T-helper 2 cell treated with Interferon-gamma antibody and Interleukin-4, amounts not matched to agents 100 ng/mL and 5 ng/mL, for 36 hours (primary cell): ENCODE measurements around the gene KANSL1. TPM values are rescaled to one million over a fixed set of nuclear protein-coding genes. Genes with fewer than 3 reads are reported as not detected.
"Not testable (repeated sequence)": the region's sequence is repeated elsewhere in the genome, so short reads cannot be mapped to it uniquely, and the experiment has no call there.

Experiments
- intact Hi-C: fragments of 100-400 bp; cut with micrococcal nuclease; formaldehyde crosslinking; loops from one replicate; pipeline ENCODE4 v1.15.1; 2023
- total RNA-seq: library from RNA; stranded (reverse); gene quantifications from 2 replicates; pipeline ENCODE4 v1.2.3, GENCODE V29; 2022

The KANSL1 gene
- total RNA-seq, 1 donor from 2014 or later: 115 TPM

- intact Hi-C loops: no loop called here
Measured at GRCh38 chr17:46117850-46118696, 75.2 kb downstream of the KANSL1 start.

- intact Hi-C loops: no loop called here
Measured at GRCh38 chr17:46117117-46117516, 76.1 kb downstream of the KANSL1 start.

GRCh38 chr17:46115699-46116098, 77.5 kb downstream of the KANSL1 start:
- intact Hi-C loops: no loop called here

- intact Hi-C loops: not testable (repeated sequence)
Measured at GRCh38 chr17:46111236-46111635, 82.0 kb downstream of the KANSL1 start.

GRCh38 chr17:46110219-46110618, 83.0 kb downstream of the KANSL1 start:
- intact Hi-C loops: no loop called here

GRCh38 chr17:46109603-46110189, 83.5 kb downstream of the KANSL1 start:
- intact Hi-C loops: no loop called here

- intact Hi-C loops: no loop called here
Measured at GRCh38 chr17:46108550-46109110, 84.6 kb downstream of the KANSL1 start.

GRCh38 chr17:46108120-46108519, 85.1 kb downstream of the KANSL1 start:
- intact Hi-C loops: no loop called here

GRCh38 chr17:46106966-46107644, 86.1 kb downstream of the KANSL1 start:
- intact Hi-C loops: no loop called here

- intact Hi-C loops: not testable (repeated sequence)
Measured at GRCh38 chr17:46102806-46103205, 90.4 kb downstream of the KANSL1 start.

- intact Hi-C loops: not testable (repeated sequence)
Measured at GRCh38 chr17:46101785-46102617, 91.2 kb downstream of the KANSL1 start.

- intact Hi-C loops: no loop called here
Measured at GRCh38 chr17:46100590-46100989, 92.6 kb downstream of the KANSL1 start.

GRCh38 chr17:46099865-46100264, 93.4 kb downstream of the KANSL1 start:
- intact Hi-C loops: no loop called here

- intact Hi-C loops: no loop called here
Measured at GRCh38 chr17:46097497-46097896, 95.7 kb downstream of the KANSL1 start.

- intact Hi-C loops: no loop called here
Measured at GRCh38 chr17:46092991-46093390, 100.2 kb downstream of the KANSL1 start.

- intact Hi-C loops: no loop called here
Measured at GRCh38 chr17:46090871-46091270, 102.4 kb downstream of the KANSL1 start.

GRCh38 chr17:46089389-46089965, 103.8 kb downstream of the KANSL1 start:
- intact Hi-C loops: no loop called here

- intact Hi-C loops: no loop called here
Measured at GRCh38 chr17:46088595-46088994, 104.6 kb downstream of the KANSL1 start.

- intact Hi-C loops: not testable (repeated sequence)
Measured at GRCh38 chr17:46087871-46088270, 105.4 kb downstream of the KANSL1 start.

- intact Hi-C loops: no loop called here
Measured at GRCh38 chr17:46086821-46087220, 106.4 kb downstream of the KANSL1 start.

GRCh38 chr17:46085522-46085921, 107.7 kb downstream of the KANSL1 start:
- intact Hi-C loops: no loop called here
